Measurements from ENCODE around the gene GARIN6.

The GARIN6 gene

DNA sequence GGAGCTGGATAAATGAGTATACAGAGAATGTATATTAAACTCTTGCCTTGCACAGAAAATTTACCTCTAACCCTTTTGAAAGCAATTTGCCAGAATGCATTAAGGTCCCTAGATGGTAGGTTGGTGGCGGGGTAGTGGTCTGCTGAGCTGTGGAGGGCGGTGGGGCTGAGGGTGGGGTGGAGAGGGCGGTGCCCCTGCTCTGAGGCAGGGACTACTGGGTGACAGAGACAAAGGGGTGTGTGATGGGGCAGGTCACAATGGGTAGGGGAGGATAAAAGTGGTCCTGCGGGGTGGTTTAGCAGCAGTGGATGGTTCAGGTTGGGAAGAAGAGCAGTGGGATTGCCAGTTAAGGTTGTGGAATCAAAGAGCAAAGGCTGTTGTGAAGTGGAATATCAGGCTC is at the start of gene GARIN6:
TSS of gene GARIN6 (plus strand) at position 301 of the 400 bp plus-strand sequence. CDS start 422 bp downstream, outside the sequence.
- H2AFZ ChIP-seq = no peak within 1 kb of the TSS
- no peaks in the 10 kb centered on the region for H3K79me2 ChIP-seq
- H3K27me3 ChIP-seq (ENCODE audit: control insufficient read depth, insufficient read depth, low read length) = no peaks in the 10 kb centered on the region
- H3K36me3 ChIP-seq (ENCODE audit: control insufficient read depth, insufficient read depth, low read length) = no peaks in the 10 kb centered on the region
- no peak within 1 kb of the TSS for H3K9ac ChIP-seq
- no peak within 1 kb of the TSS for H3K27ac ChIP-seq
- H3K4me3 ChIP-seq (ENCODE audit: low read depth, low read length) = no peak within 1 kb of the TSS
- TF ChIP-seq, protein P1, sequence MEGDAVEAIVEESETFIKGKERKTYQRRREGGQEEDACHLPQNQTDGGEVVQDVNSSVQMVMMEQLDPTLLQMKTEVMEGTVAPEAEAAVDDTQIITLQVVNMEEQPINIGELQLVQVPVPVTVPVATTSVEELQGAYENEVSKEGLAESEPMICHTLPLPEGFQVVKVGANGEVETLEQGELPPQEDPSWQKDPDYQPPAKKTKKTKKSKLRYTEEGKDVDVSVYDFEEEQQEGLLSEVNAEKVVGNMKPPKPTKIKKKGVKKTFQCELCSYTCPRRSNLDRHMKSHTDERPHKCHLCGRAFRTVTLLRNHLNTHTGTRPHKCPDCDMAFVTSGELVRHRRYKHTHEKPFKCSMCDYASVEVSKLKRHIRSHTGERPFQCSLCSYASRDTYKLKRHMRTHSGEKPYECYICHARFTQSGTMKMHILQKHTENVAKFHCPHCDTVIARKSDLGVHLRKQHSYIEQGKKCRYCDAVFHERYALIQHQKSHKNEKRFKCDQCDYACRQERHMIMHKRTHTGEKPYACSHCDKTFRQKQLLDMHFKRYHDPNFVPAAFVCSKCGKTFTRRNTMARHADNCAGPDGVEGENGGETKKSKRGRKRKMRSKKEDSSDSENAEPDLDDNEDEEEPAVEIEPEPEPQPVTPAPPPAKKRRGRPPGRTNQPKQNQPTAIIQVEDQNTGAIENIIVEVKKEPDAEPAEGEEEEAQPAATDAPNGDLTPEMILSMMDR (IDR thresholded peaks at IDR 0.05) = no peak
- peaks cover 3% of the 10 kb centered on the region for H3K9me3 ChIP-seq (ENCODE audit: control insufficient read depth, low read length)
- H3K4me1 ChIP-seq = no peaks in the 10 kb centered on the region
- no peak within 1 kb of the TSS for H3K4me2 ChIP-seq (ENCODE audit: low read length)

DNA sequence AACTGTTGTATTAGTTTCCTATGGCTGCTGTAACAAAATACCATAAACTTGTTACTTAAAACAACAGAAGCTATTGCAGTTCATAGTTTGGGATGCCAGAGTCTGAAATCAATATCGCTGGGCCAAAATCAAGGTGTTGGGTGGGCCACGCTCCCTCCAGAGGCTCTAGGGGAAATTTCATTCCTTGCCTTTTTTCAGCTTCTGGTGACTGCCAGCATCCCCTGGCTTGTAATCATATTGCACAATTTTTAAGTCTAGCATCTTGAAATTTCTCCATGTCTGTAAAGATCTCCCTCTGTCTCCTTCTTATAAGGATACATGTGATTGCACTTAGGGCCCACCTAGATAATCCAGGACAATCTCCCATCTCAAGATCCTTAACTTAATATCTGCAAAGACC is 48.8 kb upstream of the GARIN6 start:
- Histone ChIP-seq H3K9ac (no peak overlapping the region), H3K4me2 (ENCODE audit: low read length) (no peak overlapping the region), H3K36me3 (ENCODE audit: control insufficient read depth, insufficient read depth, low read length) (no peaks in the 10 kb centered on the region), H3K9me3 (ENCODE audit: control insufficient read depth, low read length) (no peaks in the 10 kb centered on the region), H3K79me2 (no peaks in the 10 kb centered on the region), H3K4me1 (no peaks in the 10 kb centered on the region), H3K27me3 (ENCODE audit: control insufficient read depth, insufficient read depth, low read length) (no peaks in the 10 kb centered on the region), H2AFZ (no peak overlapping the region), H3K4me3 (ENCODE audit: low read depth, low read length) (no peak overlapping the region), H3K27ac (no peak overlapping the region)
- TF ChIP-seq, protein P1 (IDR thresholded peaks at IDR 0.05) = no peak

DNA sequence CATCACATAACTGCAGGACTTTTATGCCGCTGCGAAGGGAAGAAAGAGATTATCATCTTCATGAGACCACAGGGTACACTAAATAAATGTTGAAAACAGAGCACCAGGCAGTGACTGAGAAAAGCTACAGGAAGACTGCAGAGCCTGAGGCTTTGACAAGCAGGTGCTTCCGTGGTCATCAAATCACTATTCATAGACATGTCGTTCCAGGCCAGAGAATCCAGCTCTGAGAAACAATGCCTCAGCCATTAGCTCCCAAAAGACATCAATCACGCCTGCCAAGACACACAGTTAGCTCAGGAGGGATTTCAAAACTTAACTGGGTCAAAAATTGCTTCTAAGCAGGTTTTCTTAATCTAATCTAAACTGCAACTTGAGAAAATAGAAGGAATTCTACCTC is 47.2 kb upstream of the GARIN6 start:
- H3K9me3 ChIP-seq (ENCODE audit: control insufficient read depth, low read length) = no peaks in the 10 kb centered on the region
- no peak overlapping the region for H3K9ac ChIP-seq
- no peak overlapping the region for H2AFZ ChIP-seq
- no peaks in the 10 kb centered on the region for H3K27me3 ChIP-seq (ENCODE audit: control insufficient read depth, insufficient read depth, low read length)
- TF ChIP-seq, protein P1 (IDR thresholded peaks at IDR 0.05) = no peak
- H3K4me1 ChIP-seq = no peaks in the 10 kb centered on the region
- H3K4me3 ChIP-seq (ENCODE audit: low read depth, low read length) = no peak overlapping the region
- H3K27ac ChIP-seq = no peak overlapping the region
- no peaks in the 10 kb centered on the region for H3K36me3 ChIP-seq (ENCODE audit: control insufficient read depth, insufficient read depth, low read length)
- no peak overlapping the region for H3K4me2 ChIP-seq (ENCODE audit: low read length)
- no peaks in the 10 kb centered on the region for H3K79me2 ChIP-seq

DNA sequence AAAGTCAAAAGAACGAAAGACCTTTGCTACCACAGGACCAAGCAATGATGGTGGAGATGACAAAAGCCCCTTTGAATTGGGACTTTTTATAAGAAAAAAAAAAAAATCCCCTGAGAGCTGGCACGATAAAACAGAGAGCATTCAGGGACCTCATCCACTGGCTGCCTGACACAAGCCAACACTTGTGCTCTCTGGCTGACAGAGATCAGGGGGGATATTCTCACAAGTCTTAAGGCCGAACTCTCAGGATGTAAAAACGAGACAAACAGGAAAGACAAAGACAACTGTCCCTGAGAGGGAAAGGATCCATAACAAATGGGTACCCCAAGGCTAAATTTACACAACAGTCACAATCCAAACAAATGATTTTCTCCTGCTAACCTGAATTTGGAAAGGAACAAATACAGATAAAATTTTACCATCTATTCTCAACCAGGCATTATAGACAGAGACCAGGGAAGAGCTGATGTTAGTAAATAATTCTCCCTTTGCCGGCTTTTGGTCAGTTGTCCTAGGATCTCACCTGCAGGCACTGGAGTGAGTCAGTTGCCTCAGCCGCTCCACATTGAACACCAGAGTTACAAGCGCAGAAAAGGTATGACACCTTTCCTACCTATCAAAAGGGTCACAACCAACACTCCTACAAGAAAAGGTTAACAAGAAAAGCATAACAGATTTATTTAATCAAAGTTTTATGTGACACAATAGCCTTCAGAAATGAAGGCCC is 37.9 kb upstream of the GARIN6 start:
- Histone ChIP-seq H2AFZ (no peak overlapping the region), H3K9me3 (ENCODE audit: control insufficient read depth, low read length) (no peaks in the 10 kb centered on the region), H3K27ac (no peak overlapping the region), H3K4me2 (ENCODE audit: low read length) (no peak overlapping the region), H3K9ac (no peak overlapping the region), H3K79me2 (no peaks in the 10 kb centered on the region), H3K4me3 (ENCODE audit: low read depth, low read length) (no peak overlapping the region), H3K4me1 (no peaks in the 10 kb centered on the region), H3K27me3 (ENCODE audit: control insufficient read depth, insufficient read depth, low read length) (no peaks in the 10 kb centered on the region), H3K36me3 (ENCODE audit: control insufficient read depth, insufficient read depth, low read length) (no peaks in the 10 kb centered on the region)
- TF ChIP-seq, protein P1 (IDR thresholded peaks at IDR 0.05) = no peak

DNA sequence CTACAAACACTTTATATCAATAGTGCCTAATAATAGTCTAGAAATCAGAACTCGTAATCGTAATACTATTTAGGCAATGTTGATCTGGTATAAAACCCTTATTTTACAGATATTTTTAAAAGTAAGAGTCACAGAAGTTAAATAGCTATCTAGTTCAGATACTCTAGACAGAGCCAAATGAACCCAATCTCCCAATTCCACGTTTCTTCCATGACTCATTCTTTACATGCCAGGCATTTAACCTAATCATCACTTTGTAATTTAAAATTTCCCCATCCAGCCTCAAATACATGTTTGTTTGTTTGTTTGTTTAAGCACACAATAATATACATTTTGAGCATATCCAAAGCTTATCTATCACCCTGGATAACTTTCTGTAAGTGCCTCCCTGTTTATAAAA is 36.4 kb upstream of the GARIN6 start:
- Histone ChIP-seq H3K4me1 (no peaks in the 10 kb centered on the region), H3K36me3 (ENCODE audit: control insufficient read depth, insufficient read depth, low read length) (no peaks in the 10 kb centered on the region), H3K4me2 (ENCODE audit: low read length) (no peak overlapping the region), H3K9ac (no peak overlapping the region), H3K9me3 (ENCODE audit: control insufficient read depth, low read length) (no peaks in the 10 kb centered on the region), H3K27me3 (ENCODE audit: control insufficient read depth, insufficient read depth, low read length) (no peaks in the 10 kb centered on the region), H2AFZ (no peak overlapping the region), H3K27ac (no peak overlapping the region), H3K79me2 (no peaks in the 10 kb centered on the region), H3K4me3 (ENCODE audit: low read depth, low read length) (no peak overlapping the region)
- TF ChIP-seq, protein P1 (IDR thresholded peaks at IDR 0.05) = no peak
